GM10248 (cell line): Measurements from ENCODE around the gene SLC30A2.

ENCODE experiments used
- CTCF ChIA-PET: fragments of 300-600 bp; sonication (Branson Sonifier 250); formaldehyde crosslinking; extraction: SDS; loops from one replicate; lab custom pipeline; 2021; ENCODE audit warnings: antibody characterized with exemption; lab: Yijun Ruan, JAX
- POLR2A ChIA-PET: fragments of 350-650 bp; sonication (Branson Sonifier 250); formaldehyde crosslinking; extraction: SDS; loops from one replicate; lab custom pipeline; 2020; ENCODE audit warnings: antibody characterized with exemption; lab: Yijun Ruan, JAX
- DNase-seq: peaks from one replicate; pipeline ENCODE4 v3.0.0; 2012; ENCODE audit errors: extremely low spot score
- CTCF ChIP-seq: IDR thresholded peaks from 2 replicates; pipeline ENCODE4 v1.5.1; 2012; ENCODE audit warnings: mild to moderate bottlenecking, low read depth; ENCODE audit errors: extremely low read depth, missing control alignments, control extremely low read depth

The SLC30A2 gene

DNA sequence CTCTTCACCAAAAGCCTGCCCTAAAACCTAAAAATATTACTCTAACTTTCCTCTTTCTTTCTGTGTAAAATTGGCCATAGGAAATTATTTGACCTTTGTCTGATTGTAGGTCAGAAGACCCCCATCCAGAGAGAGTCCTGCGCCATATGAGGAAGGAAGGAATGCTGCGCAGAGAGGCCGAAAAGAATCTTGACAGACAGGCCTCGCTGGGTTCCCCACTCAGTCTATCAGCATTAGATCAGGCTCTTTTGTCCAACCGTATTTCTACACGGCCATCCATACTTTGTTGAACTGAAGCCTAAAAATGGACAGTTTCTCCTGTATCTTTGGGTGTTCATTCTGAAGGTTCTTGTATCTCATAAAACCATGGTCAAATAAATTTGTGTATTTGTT is 4.3 kb upstream of the SLC30A2 start:
- ChIA-PET CTCF (no interaction called here), POLR2A (interaction anchor here (0.6 kb wide), 1 partner anchor 57 kb away, joined by 3 read pairs; no protein-coding TSS in a partner anchor)
- TF ChIP-seq CTCF = no peak
- no peak for DNase-seq

- DNase-seq = no peak
- no peak for TF ChIP-seq CTCF
- CTCF ChIA-PET = no interaction called here
- POLR2A ChIA-PET = no interaction called here
Observed at GRCh38 chr1:26049531-26050247, 3.8 kb upstream of the SLC30A2 start.

DNA sequence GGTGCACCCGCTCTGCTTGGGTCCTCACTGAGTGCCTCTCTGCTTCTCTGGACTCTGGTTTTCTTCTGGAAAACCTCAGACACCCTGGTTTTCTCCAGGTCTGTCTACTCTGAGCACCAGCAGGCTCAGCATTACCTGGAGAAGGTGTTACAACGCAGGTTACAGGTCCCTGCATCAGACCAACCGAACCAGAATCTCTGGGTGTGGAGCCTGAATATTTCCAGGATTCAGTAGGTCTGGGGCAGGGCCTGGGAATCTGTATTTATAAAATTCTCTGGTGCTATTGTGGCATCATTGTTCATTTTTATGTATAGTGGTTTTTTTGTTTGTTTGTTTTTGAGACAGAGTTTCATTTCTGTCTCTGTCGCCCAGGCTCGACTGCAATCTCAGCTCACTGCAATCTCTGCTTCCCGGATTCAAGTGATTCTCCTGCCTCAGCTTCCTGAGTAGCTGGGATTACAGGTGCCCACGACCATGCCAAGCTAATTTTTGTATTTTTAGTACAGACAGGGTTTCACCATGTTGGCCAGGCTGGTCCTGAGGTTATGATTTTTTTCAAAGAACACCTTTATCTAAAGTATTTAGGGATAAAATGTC is 1.5 kb upstream of the SLC30A2 start:
- POLR2A ChIA-PET = no interaction called here
- CTCF ChIA-PET = interaction anchor here (1.7 kb wide), 1 partner anchor 11 kb away, joined by 6 read pairs; no protein-coding TSS in a partner anchor
- no peak for DNase-seq
- TF ChIP-seq CTCF = no peak

- DNase-seq = no peak
- POLR2A ChIA-PET = no interaction called here
- no peak for TF ChIP-seq CTCF
- CTCF ChIA-PET = interaction anchor here (1.6 kb wide), 1 partner anchor 151 kb away, joined by 4 read pairs; no protein-coding TSS in a partner anchor
Observed at GRCh38 chr1:26046246-26047095, 553 bp upstream of the SLC30A2 start.

DNA sequence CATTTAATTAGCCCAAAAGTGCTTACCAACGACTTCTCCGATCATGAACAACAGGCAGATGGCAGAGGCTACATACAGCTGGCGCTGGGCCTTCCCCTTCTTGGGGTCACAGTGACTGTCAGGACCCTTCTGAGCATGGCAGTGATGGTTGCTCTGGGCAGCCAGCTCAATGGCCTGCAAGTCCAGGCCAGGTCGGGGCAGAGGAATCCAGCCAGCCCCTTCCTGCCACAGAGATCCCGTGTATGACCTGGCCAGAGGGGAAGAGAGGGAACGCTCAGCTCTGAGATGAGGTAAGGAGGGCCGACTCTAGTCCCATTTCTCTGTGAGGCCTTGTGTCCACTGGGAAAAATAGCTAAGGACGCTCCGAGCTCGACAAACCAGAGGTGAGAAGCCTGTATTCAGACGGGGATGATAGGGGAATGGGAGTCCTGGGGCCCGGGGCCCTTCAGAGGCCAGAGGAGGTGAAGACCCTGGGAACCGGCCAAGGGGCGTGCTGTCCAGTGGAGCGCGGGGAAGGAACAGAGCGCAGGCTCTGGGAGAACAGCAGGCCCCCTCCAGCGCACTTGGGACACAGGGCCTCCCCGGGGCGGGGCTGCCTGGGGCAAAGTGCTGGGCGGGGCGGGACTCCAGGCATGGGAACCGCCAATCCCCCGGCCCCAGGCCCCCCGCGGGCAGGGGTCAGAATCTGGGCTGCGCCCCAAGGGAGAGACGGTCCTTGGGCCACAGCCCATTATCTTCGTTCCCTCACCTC is 772 bp downstream of the SLC30A2 start:
- TF ChIP-seq CTCF = no peak
- DNase-seq = no peak
- POLR2A ChIA-PET = no interaction called here
- CTCF ChIA-PET = interaction anchor here (1.3 to 2.7 kb wide), 4 partner anchors 10 to 372 kb away, joined by 4 to 26 read pairs (median 6); no protein-coding TSS in a partner anchor
